Measurements from ENCODE around the gene STK11.
A peak's percentile ranks its signal among the peaks of the same experiment; 100 is the strongest.

STK11 gene

GRCh38 chr19:1259876-1260748 is 54.5 kb downstream of the STK11 start:
- peak overlapping the region; percentile 96 for H3K27ac Mint-ChIP-seq
- DNase-seq (peak; percentile 72), ATAC-seq (peak; percentile 16)
- peak overlapping the region; percentile 97 for H3K4me3 Mint-ChIP-seq
- H3K9me3 Mint-ChIP-seq, result no peaks in the 10 kb centered on the region
- peaks cover 11% of the 10 kb centered on the region for H3K36me3 Mint-ChIP-seq (ENCODE audit: low read depth)
- no peaks in the 10 kb centered on the region for H3K27me3 Mint-ChIP-seq
- peaks cover 58% of the 10 kb centered on the region for H3K4me1 Mint-ChIP-seq

GRCh38 chr19:1260749-1261537 is 55.4 kb downstream of the STK11 start:
- H3K4me1 Mint-ChIP-seq, result peaks cover 65% of the 10 kb centered on the region

GRCh38 chr19:1261538-1261797 is 55.9 kb downstream of the STK11 start:
- no peak for ATAC-seq
- H3K4me3 Mint-ChIP-seq, result peak overlapping the region; percentile 97
- no peak for DNase-seq
- H3K27ac Mint-ChIP-seq, result peak overlapping the region; percentile 96
- no peaks in the 10 kb centered on the region for H3K27me3 Mint-ChIP-seq
- H3K4me1 Mint-ChIP-seq, result peaks cover 63% of the 10 kb centered on the region
- H3K36me3 Mint-ChIP-seq (ENCODE audit: low read depth), result peaks cover 9% of the 10 kb centered on the region
- no peaks in the 10 kb centered on the region for H3K9me3 Mint-ChIP-seq

More at GRCh38 chr19:1260749-1261537, 55.4 kb downstream of the STK11 start:
- Mint-ChIP-seq H3K9me3 (no peaks in the 10 kb centered on the region), H3K36me3 (ENCODE audit: low read depth) (peaks cover 9% of the 10 kb centered on the region), H3K4me3 (peak overlapping the region; percentile 97), H3K27me3 (no peaks in the 10 kb centered on the region), H3K27ac (peak overlapping the region; percentile 96)
- DNase-seq (peak; percentile 99), ATAC-seq (peak; percentile 76)

GRCh38 chr19:1261798-1262622 is 56.4 kb downstream of the STK11 start:
- DNase-seq (no peak), ATAC-seq (no peak)
- H3K9me3 Mint-ChIP-seq, result no peaks in the 10 kb centered on the region
- H3K4me3 Mint-ChIP-seq, result peak overlapping the region; percentile 97
- peaks cover 62% of the 10 kb centered on the region for H3K4me1 Mint-ChIP-seq
- H3K27me3 Mint-ChIP-seq, result no peaks in the 10 kb centered on the region
- H3K27ac Mint-ChIP-seq, result peak overlapping the region; percentile 96
- peaks cover 9% of the 10 kb centered on the region for H3K36me3 Mint-ChIP-seq (ENCODE audit: low read depth)

- peaks cover 64% of the 10 kb centered on the region for H3K4me1 Mint-ChIP-seq
- H3K36me3 Mint-ChIP-seq (ENCODE audit: low read depth), result peaks cover 4% of the 10 kb centered on the region
- H3K27ac Mint-ChIP-seq, result peak overlapping the region; percentile 35
- peak overlapping the region; percentile 71 for H3K4me3 Mint-ChIP-seq
- no peaks in the 10 kb centered on the region for H3K9me3 Mint-ChIP-seq
- H3K27me3 Mint-ChIP-seq, result no peaks in the 10 kb centered on the region
- DNase-seq, result no peak
- ATAC-seq, result no peak
Measured at GRCh38 chr19:1262623-1263123, 57.1 kb downstream of the STK11 start.

- ATAC-seq (no peak), DNase-seq (no peak)
- peak overlapping the region; percentile 71 for H3K4me3 Mint-ChIP-seq
- no peaks in the 10 kb centered on the region for H3K9me3 Mint-ChIP-seq
- H3K27me3 Mint-ChIP-seq, result no peaks in the 10 kb centered on the region
- H3K27ac Mint-ChIP-seq, result peak overlapping the region; percentile 72
- H3K4me1 Mint-ChIP-seq, result peaks cover 64% of the 10 kb centered on the region
- H3K36me3 Mint-ChIP-seq (ENCODE audit: low read depth), result peaks cover 2% of the 10 kb centered on the region
Measured at GRCh38 chr19:1263188-1263587, 57.6 kb downstream of the STK11 start.

GRCh38 chr19:1264801-1265614 is 59.4 kb downstream of the STK11 start:
- ATAC-seq (no peak), DNase-seq (no peak)
- Mint-ChIP-seq H3K27ac (peak overlapping the region; percentile 60), H3K27me3 (no peaks in the 10 kb centered on the region), H3K4me1 (peaks cover 59% of the 10 kb centered on the region), H3K36me3 (ENCODE audit: low read depth) (peaks cover 5% of the 10 kb centered on the region), H3K4me3 (peak overlapping the region; percentile 21), H3K9me3 (no peaks in the 10 kb centered on the region)

- Mint-ChIP-seq H3K9me3 (no peaks in the 10 kb centered on the region), H3K4me1 (peaks cover 65% of the 10 kb centered on the region), H3K27me3 (no peaks in the 10 kb centered on the region), H3K27ac (peak overlapping the region; percentile 60), H3K36me3 (ENCODE audit: low read depth) (peaks cover 12% of the 10 kb centered on the region), H3K4me3 (peak overlapping the region; percentile 54)
- ATAC-seq (peak; percentile 11), DNase-seq (peak; percentile 62)
Measured at GRCh38 chr19:1265615-1266128, 60.1 kb downstream of the STK11 start.

GRCh38 chr19:1266129-1266915 is 60.7 kb downstream of the STK11 start:
- peak overlapping the region; percentile 54 for H3K4me3 Mint-ChIP-seq
- peaks cover 71% of the 10 kb centered on the region for H3K4me1 Mint-ChIP-seq
- peaks cover 18% of the 10 kb centered on the region for H3K36me3 Mint-ChIP-seq (ENCODE audit: low read depth)
- DNase-seq, result peak; percentile 91
- peak overlapping the region; percentile 60 for H3K27ac Mint-ChIP-seq
- no peaks in the 10 kb centered on the region for H3K27me3 Mint-ChIP-seq
- ATAC-seq, result peak; percentile 27
- no peaks in the 10 kb centered on the region for H3K9me3 Mint-ChIP-seq

GRCh38 chr19:1266916-1267476 is 61.4 kb downstream of the STK11 start:
- peaks cover 72% of the 10 kb centered on the region for H3K4me1 Mint-ChIP-seq
- peak overlapping the region; percentile 35 for H3K27ac Mint-ChIP-seq
- peak overlapping the region; percentile 60 for H3K4me3 Mint-ChIP-seq
- H3K27me3 Mint-ChIP-seq, result no peaks in the 10 kb centered on the region
- DNase-seq, result peak; percentile 85
- H3K9me3 Mint-ChIP-seq, result no peaks in the 10 kb centered on the region
- H3K36me3 Mint-ChIP-seq (ENCODE audit: low read depth), result peaks cover 25% of the 10 kb centered on the region
- no peak for ATAC-seq

GRCh38 chr19:1267477-1268225 is 62.1 kb downstream of the STK11 start:
- peaks cover 30% of the 10 kb centered on the region for H3K36me3 Mint-ChIP-seq (ENCODE audit: low read depth)
- H3K9me3 Mint-ChIP-seq, result no peaks in the 10 kb centered on the region
- peak overlapping the region; percentile 89 for H3K27ac Mint-ChIP-seq
- peak overlapping the region; percentile 66 for H3K4me3 Mint-ChIP-seq
- ATAC-seq (no peak), DNase-seq (no peak)
- H3K4me1 Mint-ChIP-seq, result peaks cover 74% of the 10 kb centered on the region
- H3K27me3 Mint-ChIP-seq, result no peaks in the 10 kb centered on the region

Data from activated naive CD8-positive, alpha-beta T cell treated with anti-CD3 and anti-CD28 coated beads, Interleukin-2, amount 50 U/mL, for 24 hours (primary cell).